SH-SY5Y (cell line): ENCODE results near the gene GATB.

ENCODE experiments used
- GATA2 ChIP-seq: IDR thresholded peaks from 2 replicates; pipeline ENCODE4 v1.6.1; 2011; ENCODE audit warnings: mild to moderate bottlenecking, low read depth, low read length
- GATA3 ChIP-seq: IDR thresholded peaks from 2 replicates; pipeline ENCODE4 v1.6.1; 2011; ENCODE audit warnings: low read depth, mild to moderate bottlenecking, low read length, moderate library complexity

GATB gene

DNA sequence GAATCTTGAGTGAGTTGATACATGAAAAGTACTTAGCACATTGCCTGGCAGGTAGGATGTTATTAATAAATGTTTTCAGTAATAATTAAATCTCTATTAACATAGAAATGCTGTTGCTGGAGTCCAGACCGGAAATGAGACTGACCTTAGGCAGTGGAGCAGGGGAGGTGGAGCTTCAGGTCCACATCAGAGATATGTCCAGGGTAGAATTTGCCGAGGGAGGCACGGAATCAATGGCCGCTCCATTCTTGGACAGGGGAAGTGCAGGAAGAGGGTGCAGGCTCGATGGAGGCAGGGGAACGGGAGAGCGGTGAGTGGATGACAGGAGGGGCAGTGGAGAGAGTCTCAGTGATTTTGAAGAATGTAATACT, 107.3 kb downstream of the GATB start:
- TF ChIP-seq GATA3 (no peak), GATA2 (no peak)

DNA sequence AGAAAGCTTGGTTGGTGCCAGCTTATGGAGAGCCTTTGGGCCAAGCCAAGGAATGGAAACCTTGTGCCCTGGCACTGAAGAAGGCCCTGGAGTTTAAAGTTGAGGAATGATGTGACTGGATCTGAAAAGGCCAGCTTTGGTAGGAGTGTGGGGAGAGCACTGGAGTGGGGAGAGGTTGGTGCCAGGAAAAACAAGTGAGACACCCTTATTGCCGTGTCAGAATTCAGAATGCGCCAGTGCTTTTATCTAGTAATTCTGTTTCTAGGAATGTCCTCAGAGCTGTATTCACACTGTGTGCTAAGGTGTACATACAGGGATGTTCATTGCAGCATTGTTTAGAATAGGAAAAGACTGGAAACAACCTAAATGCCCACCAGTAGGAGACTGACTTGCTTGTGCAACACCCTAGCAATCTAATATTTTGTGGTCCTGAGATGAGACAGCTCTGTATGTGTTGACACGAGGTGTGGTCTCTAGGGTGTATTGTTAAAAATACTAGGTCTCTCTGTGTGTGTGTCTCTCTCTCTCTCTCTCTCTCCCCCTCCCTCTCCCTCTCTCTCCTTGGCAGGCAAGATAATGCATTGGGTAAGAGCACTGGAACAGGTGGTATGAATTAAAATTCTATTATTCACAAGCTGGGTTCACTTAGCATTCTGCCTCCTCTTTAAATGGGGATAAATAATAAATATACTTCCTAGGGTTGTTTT, 107.8 kb downstream of the GATB start:
- TF ChIP-seq GATA2, result no peak
- TF ChIP-seq GATA3, result no peak

DNA sequence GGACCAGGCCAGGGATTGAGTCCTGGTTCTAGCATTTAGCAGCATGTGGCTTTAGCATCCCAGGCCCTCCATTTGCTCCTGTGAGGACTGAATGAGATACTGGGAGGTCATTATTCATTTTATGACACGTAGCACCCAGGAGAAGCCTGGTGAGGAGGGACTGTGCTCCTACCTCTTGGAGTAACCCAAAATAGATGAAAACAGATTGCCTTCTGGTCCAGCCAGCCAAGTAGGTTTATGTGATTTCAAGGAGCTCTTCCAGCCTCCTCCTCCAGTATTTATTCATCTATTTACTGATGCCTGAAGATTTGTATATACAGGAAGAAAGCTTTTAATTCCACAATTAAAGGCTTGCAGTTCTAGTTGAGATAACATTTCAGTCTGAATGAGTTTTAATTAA, 109.3 kb downstream of the GATB start:
- no peak for TF ChIP-seq GATA3

DNA sequence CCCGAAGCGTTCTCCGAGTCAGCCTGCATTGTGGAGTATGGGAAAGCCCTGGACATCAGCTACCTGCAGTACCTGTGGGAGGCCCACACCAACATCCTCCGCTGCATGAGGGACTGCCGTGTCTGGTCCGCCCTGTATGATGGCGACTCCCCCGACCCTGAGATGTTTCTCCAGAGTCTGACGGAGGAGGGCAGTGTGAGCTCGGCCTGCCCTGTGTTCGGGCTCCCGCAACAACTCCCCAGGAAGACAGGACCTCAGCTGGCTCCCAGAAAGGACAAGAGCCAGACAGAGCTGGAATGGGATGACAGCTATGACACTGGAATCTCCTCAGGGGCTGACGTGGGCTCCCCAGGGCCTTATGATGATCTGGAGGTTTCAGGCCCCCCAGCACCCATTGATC, 111.3 kb downstream of the GATB start:
- TF ChIP-seq GATA3, result no peak
- TF ChIP-seq GATA2, result no peak

DNA sequence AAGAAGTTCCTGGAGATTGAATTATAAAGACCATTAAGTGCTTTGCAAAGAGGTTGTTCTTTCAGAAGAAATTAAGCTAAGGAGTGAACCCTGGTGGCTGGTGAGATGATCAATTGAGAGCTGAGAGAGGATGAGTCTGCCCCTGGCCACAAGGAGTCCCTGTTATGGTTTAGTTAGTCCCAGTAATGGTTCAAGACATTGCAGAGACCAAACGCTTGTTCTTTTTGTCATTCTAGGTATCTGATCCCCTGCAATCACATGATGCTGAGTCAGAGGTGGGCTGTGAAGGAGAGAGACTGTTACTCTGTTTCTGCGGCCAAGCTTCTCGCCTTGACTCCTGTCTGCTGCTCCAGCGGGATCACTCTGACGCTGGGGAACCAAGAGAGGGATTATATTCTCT, 114.5 kb downstream of the GATB start:
- TF ChIP-seq GATA3 (no peak), GATA2 (no peak)

DNA sequence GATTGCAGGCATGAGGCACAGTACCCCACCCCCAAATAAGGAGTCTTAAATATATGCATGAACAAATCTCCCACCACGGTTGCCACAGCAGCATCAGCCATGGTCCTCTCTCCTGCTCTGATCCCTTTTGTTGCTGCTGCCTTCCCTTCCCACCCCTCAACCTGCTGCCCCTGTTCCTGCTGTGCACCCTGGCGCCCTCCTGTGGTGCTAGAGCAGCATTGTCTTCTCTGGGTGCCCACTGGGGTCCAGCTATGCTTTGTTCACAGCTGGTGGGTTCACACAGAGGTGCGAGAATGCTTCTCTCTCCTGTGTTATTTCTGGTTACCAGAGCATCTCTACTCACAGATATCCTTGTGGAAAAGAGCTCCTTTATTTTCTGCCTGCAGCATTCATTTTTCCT, 116.2 kb downstream of the GATB start:
- no peak for TF ChIP-seq GATA2
- no peak for TF ChIP-seq GATA3

DNA sequence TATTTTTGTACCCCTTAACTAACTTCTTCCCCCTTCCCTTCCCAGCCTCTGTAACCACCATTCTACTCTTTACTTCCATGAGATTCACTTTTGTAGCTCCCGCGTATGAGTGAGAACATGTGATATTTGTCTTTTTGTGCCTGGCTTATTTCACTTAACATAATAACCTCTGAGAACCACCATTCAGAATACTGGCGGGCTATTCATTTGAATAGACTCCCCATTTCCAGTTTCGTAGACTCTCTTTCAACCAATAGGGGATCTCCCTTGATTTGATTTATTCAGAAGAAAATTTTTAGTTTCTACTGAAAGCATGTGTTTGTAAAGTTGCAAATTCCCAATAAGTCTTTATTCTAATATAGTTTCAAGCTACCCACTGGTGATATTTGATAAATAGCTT, 117.2 kb downstream of the GATB start:
- TF ChIP-seq GATA3, result no peak
- no peak for TF ChIP-seq GATA2

DNA sequence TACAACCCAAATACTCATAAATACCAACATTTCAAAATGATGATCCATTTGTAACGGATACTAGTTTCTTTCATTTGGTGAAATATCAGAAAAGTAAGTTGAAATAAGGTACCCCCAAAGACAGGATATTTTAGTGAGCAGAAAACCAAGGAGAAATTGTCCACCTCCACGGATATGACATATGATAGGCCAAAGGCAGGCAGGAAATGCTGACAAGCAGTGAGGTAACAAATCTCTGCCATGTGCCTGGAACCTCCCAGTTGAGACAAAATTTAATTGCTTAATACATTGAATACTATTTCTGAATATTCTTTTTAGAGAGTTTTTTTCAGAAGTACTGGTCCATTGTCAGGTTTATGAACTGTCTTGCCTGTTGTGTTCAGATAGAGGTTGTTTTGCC, 118.8 kb downstream of the GATB start:
- TF ChIP-seq GATA2 (no peak), GATA3 (no peak)

DNA sequence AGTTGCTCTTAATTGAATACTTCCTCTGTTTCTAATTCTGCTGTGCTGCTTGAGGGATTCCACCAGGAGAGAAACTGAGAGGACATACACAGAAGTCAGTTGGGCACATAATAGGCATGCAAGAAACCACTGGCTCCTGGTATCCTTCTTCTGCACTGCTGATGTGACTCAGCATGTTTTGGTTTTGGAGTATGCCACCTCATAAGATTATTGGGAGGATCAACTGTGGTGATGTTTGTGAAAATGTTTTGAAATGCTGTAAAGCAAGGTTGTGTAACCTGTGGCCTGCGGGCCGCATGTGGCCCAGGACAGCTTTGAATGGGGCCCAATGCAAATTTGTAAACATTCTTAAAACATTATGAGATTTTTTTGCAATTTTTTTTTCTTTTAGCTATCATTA, 119.6 kb downstream of the GATB start:
- TF ChIP-seq GATA2 (no peak), GATA3 (no peak)

DNA sequence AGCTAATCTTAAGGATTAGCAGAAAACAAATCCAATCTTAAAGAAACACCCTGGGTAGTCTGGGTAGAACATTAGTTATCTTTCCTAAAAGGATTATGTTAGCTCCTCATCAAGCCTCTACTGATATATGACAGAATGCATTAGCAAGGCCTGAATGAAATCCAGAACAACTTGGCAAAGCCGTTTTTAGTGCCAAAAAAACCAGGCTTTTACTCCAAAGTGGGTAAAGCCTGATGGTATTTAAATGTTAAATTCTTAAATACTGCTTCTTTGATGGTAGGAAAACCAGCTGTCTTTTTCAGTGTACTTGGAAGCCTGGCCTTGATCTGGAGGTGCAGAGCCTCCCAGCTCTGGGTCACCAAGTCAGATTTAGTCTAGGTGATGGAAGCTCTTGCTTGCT, 120.4 kb downstream of the GATB start:
- no peak for TF ChIP-seq GATA2

DNA sequence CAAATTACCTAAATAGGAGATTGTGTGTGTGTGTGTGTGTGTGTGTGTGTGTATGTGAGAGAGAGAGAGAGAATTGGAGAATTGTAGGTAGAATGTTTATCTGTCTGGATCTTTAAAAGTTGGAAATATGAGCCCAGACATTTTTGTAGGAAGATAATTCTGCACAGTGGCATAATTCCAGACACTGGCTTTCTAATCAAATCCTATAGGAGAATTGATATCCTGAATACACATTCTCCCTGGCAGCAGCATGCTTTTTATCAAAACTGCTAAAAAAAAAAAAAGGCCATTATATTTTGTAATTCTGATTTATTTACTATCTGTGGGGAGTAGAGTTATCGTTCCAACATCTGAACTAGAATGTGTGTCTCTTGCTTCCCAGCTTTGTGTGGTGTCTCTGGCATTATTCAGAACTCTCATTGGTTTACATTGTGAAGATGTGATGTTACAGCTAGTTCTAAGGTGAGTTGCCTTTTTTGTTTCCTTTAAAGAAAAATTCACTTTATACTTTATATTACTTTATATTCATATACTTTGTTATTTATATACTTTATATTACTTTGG, 122.4 kb downstream of the GATB start:
- TF ChIP-seq GATA2, result peak; percentile 66; the same call in 1 of the 2 replicates
- peak; percentile 61 for TF ChIP-seq GATA3

DNA sequence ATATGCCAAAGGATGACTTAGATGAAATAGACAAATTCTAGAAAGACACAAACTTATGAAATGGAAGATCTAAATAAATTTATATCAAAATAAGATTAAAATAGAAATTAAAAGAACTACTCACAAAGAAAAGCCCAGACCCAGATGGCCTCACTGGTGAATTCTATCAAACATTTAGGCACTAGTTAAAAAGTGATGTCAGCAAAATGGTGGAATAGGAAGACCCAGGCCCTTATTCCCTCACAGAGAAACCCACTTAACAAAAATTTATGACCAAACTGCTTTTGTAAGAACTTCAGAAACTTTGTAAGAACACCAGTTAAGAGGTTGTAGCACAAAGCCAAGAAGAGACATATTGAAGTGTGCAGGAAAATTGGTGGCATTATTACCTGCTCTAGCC, 129.5 kb downstream of the GATB start:
- TF ChIP-seq GATA3, result no peak

DNA sequence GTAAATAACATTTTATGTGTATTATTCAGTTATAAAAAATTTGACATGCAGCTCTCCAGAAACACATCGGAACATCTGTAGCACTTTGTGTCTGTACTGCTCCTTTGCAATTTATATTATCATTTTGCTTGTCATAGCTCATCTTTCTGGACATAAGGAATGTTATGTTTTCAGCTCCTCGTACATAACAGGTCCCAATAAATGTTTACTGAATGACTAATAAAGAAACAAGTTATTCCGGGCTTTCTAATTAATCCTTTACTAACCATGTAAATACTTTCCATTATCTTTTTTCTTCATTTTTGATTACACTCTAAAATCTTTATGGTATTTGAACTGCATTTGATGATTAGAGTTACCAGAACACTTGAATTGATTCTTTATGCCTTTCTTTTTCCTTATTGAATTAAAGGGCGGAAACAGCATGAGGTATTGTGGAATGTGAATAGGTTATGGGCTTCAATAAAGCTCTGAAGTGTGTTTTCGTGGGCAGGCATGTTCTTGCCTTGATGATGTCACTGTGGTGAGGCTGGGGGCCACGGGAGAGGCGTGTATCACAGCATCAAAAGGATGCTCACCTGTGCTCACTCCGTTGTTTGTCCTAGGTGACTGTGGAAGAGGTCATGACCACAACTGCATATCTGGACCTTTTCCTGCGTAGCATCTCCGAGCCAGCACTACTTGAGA, 131.6 kb downstream of the GATB start:
- TF ChIP-seq GATA3 (no peak), GATA2 (no peak)

DNA sequence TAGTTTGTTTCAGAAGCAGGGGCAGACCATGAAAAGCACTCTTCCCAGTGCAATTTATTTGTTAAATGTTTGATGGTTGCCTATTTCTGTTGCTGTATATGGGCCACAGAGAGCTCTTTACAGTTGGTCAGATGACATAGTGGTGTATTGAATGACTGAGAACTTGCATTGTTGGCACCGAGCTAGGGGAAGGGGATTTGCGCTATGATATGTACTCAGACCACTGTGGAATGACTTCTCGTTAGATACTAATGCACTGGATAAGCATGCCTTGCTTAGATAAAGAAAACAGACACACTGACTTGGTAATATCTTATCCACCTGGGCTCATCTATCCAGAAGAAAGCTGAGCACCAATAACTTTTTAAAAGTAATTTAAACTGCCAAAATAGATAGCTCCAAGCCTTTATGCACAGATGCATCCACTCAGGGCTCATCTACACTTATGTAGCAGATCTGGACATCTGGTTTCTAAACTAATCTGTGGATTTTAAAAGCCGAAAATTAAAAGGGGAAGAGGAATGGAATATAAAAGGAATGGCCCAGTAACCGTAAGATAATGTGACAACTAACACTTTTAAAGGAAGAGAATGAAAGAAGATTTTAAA, 132.7 kb downstream of the GATB start:
- TF ChIP-seq GATA2 (no peak; the same call in 1 of the 2 replicates), GATA3 (no peak)

DNA sequence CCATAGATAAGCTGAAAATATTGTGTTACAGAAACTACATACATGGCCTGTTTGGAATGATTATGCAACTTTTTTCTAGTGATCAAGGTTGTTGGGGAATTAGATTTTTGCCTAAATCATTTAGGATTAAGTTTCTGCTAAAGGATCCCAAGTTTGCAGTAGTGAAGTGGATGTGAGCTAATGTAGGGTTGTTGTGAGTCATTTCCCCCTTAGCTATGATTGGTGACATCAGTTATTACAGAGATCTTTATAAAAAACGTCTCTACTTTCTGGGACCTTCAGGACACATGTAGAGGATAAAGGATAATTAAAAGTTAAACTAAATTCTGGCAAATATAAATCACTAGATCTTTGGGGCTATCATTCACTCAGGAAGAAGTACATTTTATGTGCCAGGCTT, 133.3 kb downstream of the GATB start:
- no peak for TF ChIP-seq GATA3
- TF ChIP-seq GATA2, result no peak

DNA sequence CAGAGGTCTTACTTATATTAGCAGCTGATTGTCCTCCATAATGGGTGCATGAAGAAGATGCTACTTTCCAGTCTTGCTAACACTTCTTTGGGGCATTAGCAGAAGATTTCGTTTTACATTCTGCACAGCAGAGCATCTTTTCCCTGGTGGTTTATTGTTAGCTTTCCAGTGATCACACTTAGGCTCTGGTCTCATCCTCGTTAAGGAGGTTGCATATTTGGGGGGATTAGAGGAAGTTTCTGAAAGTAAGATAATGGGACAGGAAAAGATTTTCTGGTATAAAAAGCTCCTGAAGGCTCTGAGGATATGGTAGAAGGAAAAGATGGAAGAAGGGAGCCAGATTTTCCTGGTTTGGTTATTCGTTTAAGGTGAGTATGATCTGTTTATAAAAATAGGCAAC, 134.1 kb downstream of the GATB start:
- TF ChIP-seq GATA3 (no peak), GATA2 (no peak)
